Activated gamma-delta T cell treated with Interleukin-2 at 50 U/mL for 16 hours (primary cell): ENCODE results near the gene CDC23.
"Not testable (repeated sequence)": the region's sequence is repeated elsewhere in the genome, so short reads cannot be mapped to it uniquely, and the experiment has no call there.

Experiments
- DNase-seq: peaks from one replicate; pipeline ENCODE4 v3.0.0-alpha.2; 2020

CDC23 gene

GRCh38 chr5:138210985-138211384, 2.1 kb downstream of the CDC23 start:
- no peak for DNase-seq

GRCh38 chr5:138193859-138194258, 19.3 kb downstream of the CDC23 start:
- DNase-seq: not testable (repeated sequence)

GRCh38 chr5:138192826-138193225, 20.3 kb downstream of the CDC23 start:
- no peak for DNase-seq

- no peak for DNase-seq
Measured at GRCh38 chr5:138188626-138189025, 24.5 kb downstream of the CDC23 start.

GRCh38 chr5:138186002-138186447, 27.1 kb downstream of the CDC23 start:
- no peak for DNase-seq

- DNase-seq: no peak
Measured at GRCh38 chr5:138182808-138183207, 30.3 kb downstream of the CDC23 start.

GRCh38 chr5:138180841-138181240, 32.3 kb downstream of the CDC23 start:
- no peak for DNase-seq

GRCh38 chr5:138180183-138180782, 32.8 kb downstream of the CDC23 start:
- DNase-seq: no peak

GRCh38 chr5:138179277-138179857, 33.8 kb downstream of the CDC23 start:
- DNase-seq: no peak

GRCh38 chr5:138178516-138179276, 34.4 kb downstream of the CDC23 start, which contains the start of the genes BRD8 and KIF20A:
Gene BRD8 (minus strand): TSS chr5:138178630. CDS start chr5:138178614, 16 bp downstream.
Gene KIF20A (plus strand): TSS chr5:138179112. CDS start chr5:138179681, 569 bp downstream.
- peak; percentile 88 for DNase-seq

- DNase-seq: peak; percentile 9
Measured at GRCh38 chr5:138177941-138178515, 35.1 kb downstream of the CDC23 start.

GRCh38 chr5:138170299-138170698, 42.8 kb downstream of the CDC23 start:
- DNase-seq: no peak

GRCh38 chr5:138169124-138169523, 44.0 kb downstream of the CDC23 start:
- no peak for DNase-seq

GRCh38 chr5:138163721-138164120, 49.4 kb downstream of the CDC23 start:
- DNase-seq: no peak

GRCh38 chr5:138160706-138161105, 52.4 kb downstream of the CDC23 start:
- DNase-seq: no peak

GRCh38 chr5:138159666-138160065, 53.5 kb downstream of the CDC23 start:
- DNase-seq: no peak

GRCh38 chr5:138157626-138158025, 55.5 kb downstream of the CDC23 start:
- no peak for DNase-seq

GRCh38 chr5:138155977-138156376, 57.1 kb downstream of the CDC23 start:
- DNase-seq: not testable (repeated sequence)

- DNase-seq: no peak
Measured at GRCh38 chr5:138149530-138149929, 63.6 kb downstream of the CDC23 start.

- DNase-seq: no peak
Measured at GRCh38 chr5:138148811-138149210, 64.3 kb downstream of the CDC23 start.

- DNase-seq: not testable (repeated sequence)
Measured at GRCh38 chr5:138143578-138143977, 69.5 kb downstream of the CDC23 start.

GRCh38 chr5:138141734-138142133, 71.4 kb downstream of the CDC23 start:
- DNase-seq: no peak

- DNase-seq: no peak
Measured at GRCh38 chr5:138140268-138140667, 72.9 kb downstream of the CDC23 start.

- no peak for DNase-seq
Measured at GRCh38 chr5:138139781-138140090, 73.4 kb downstream of the CDC23 start.
